Stimulated activated CD8-positive, alpha-beta memory T cell treated with anti-CD3 and anti-CD28 coated beads, Interleukin-12 subunit alpha, Interleukin-12 subunit beta, amount 100 ng/mL, for 24 hours (primary cell): ENCODE measurements around the gene MAP3K13.
"Not testable (repeated sequence)": the region's sequence is repeated elsewhere in the genome, so short reads cannot be mapped to it uniquely, and the experiment has no call there.

Experiments
- DNase-seq: peaks from one replicate; pipeline ENCODE4 v3.0.0-alpha.2; 2020; ENCODE audit errors: extremely low read depth

MAP3K13 gene

GRCh38 chr3:185399737-185400667, 37.1 kb downstream of the MAP3K13 start:
- no peak for DNase-seq

DNA sequence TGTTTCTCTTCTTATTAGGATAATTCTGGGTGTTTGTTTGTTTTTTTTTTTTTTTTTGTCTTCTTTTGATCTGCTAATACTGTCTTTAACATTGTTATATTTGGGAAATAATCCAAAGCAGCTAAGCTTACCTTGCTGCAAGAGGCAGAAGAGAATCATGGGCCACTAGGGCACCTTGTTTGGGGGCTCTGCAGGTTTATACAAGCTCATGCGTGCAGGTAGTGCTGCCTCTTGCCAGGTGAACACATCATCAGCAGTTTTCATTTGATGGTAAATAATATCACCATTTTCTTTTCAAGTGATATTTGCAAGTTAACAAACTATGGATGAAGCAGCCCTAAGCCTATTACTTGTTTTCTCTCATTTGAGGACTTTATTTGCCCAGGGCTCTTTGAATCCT, 37.9 kb downstream of the MAP3K13 start:
- no peak for DNase-seq

GRCh38 chr3:185401319-185401955, 38.5 kb downstream of the MAP3K13 start:
- no peak for DNase-seq

DNA sequence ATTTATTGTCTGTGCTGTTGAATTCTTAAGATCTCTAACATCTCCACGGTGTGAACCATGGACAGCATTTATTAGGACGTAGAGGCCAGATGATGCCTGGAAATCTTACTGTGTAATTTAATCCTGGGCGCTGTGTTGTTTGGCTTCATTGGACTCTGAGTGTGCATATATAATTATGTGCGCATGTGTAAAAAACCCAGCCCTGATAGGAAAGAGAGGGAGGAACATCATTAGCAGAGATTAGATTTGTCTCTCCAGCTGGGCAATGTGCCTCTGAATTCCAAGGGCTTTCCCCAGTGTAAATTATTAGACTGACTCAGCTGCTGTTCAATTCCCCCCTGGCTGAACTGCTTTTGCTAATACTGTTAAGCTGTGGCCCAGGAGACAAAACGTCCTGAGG, 39.6 kb downstream of the MAP3K13 start:
- DNase-seq, result no peak

DNA sequence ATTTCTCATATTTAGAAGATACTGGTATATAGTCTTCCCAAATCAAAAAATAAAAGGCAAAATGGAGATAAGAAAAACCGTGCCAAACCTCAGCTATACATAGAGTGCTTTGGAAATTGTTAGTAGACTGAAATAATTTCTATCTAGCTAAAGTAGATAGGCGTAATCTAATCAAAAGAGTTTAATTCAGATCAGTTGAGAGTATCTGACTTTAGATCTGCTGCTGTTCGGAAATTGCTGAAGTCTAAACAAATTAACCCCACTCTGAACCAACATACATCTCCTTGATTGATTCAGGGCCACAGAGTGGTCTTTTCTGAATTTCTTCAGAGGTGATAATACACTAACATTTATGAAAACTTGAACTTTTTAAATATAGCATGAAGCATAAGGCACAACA, 40.1 kb downstream of the MAP3K13 start:
- no peak for DNase-seq

- DNase-seq, result no peak
Measured at GRCh38 chr3:185405243-185405642, 42.3 kb downstream of the MAP3K13 start.

DNA sequence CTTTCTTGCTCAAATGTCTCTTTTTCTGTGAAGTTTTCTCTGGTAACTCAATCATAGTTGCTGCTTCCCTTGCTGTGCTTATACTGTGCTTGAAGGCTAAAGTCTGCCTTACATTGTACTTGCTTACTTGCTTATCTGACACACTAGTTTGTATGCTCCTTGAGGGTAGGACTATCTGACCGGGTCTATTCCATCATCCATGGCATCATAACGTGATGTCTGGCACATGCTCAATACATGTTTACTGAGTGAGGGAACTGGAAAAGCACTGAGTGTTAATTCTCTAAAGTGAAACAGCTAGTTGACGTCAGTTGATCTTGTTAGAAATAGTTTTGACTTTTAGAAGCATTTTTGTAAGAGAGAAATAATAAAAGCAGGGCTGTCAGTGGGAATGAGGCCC, 42.7 kb downstream of the MAP3K13 start:
- no peak for DNase-seq

GRCh38 chr3:185406121-185406620, 43.2 kb downstream of the MAP3K13 start:
- DNase-seq, result no peak

DNA sequence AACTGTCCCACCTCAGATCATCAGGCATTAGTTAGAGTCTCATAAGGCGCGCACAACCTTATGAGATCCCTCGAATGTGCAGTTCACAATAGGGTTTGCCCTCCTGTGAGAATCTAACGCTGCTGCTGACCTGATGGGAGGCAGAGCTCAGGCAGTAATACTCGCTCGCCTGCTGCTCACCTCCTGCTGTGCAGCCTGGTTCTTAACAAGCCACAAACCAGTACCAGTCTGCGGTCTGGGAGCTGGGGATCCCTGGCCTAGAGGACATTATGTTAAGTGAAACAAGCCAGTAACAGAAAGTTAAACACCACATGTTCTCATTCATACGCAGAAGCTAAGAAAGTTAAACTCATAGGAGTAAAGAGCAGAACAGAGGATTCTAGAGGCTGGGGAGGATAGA, 47.0 kb downstream of the MAP3K13 start:
- no peak for DNase-seq

DNA sequence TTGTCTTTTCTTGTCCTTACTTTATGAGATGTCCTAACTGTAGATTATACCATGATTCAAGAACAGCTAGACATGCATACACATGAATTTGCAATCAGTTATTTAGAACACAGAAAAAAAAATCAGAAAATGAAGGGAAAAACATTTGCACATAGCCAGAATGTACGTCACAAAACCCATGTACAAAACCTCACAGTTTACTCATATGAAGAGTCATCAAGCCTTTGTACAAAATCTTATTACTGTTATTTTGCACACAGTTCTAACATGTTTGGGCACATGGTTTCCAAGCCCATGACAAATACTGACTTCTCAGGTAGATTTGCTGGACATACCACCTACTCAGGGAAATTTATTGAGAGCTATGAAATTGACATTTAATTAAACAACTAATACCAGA, 48.2 kb downstream of the MAP3K13 start:
- DNase-seq, result no peak

GRCh38 chr3:185416513-185416912, 53.6 kb downstream of the MAP3K13 start:
- no peak for DNase-seq

DNA sequence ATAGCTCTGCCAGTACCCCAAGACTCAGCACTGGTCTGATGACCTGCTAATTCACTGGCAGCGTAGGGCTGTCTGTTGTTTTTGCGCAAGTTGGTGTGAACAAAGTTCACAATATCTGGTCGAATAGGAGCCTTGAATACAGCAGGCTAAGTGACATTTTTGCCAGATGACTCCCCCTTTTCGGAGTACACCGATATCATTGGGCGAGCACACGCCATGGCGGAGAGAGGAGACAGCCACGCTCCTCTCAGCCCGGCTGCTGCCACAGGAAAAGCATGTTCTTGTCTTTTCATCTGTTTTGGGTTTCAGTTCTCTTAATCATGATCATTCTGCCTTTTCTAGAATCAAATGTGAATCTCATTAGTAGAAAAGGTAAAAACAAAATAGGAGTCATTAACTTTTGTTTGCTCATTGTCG, 55.6 kb downstream of the MAP3K13 start:
- DNase-seq, result not testable (repeated sequence)

- DNase-seq, result no peak
Measured at GRCh38 chr3:185420762-185421161, 57.8 kb downstream of the MAP3K13 start.

GRCh38 chr3:185421577-185422232, 58.8 kb downstream of the MAP3K13 start:
- no peak for DNase-seq

DNA sequence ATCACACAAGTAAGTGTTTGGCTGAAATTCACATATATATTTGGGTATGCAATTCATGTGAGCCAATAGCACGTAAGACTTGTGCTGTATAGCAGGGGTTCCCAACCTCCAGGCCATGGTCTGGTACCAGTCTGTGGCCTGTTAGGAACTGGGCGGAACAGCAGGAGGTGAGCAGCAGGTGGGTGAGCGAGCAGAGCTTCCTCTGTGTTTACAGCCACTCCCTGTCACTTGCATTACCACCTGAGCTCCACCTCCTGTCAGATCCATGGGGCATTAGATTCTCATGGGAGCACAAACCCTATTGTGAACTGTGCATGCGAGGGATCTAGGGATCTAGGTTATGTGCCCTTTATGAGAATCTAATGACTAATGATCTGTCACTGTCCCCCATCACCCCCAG, 59.7 kb downstream of the MAP3K13 start:
- no peak for DNase-seq

GRCh38 chr3:185423178-185423577, 60.2 kb downstream of the MAP3K13 start:
- DNase-seq, result no peak

- no peak for DNase-seq
Measured at GRCh38 chr3:185424435-185424834, 61.5 kb downstream of the MAP3K13 start.

DNA sequence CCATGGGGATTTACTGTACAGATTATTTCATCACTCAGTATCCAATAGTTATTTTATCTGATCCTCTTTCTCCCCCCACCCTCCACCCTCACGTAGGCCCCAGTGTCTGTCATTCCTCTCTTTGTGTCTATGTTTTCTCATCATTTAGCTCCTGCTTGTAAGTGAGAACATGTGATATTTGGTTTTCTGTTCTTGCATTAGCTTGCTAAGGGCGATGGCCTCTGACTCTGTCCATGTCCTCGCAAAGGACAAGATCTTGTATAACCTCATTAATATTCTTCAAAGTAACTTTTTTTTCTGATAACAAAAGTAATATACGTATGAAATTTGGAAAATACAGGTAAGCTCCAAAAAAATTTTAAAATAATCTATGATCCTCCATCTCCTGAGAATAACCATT, 67.4 kb downstream of the MAP3K13 start:
- no peak for DNase-seq

DNA sequence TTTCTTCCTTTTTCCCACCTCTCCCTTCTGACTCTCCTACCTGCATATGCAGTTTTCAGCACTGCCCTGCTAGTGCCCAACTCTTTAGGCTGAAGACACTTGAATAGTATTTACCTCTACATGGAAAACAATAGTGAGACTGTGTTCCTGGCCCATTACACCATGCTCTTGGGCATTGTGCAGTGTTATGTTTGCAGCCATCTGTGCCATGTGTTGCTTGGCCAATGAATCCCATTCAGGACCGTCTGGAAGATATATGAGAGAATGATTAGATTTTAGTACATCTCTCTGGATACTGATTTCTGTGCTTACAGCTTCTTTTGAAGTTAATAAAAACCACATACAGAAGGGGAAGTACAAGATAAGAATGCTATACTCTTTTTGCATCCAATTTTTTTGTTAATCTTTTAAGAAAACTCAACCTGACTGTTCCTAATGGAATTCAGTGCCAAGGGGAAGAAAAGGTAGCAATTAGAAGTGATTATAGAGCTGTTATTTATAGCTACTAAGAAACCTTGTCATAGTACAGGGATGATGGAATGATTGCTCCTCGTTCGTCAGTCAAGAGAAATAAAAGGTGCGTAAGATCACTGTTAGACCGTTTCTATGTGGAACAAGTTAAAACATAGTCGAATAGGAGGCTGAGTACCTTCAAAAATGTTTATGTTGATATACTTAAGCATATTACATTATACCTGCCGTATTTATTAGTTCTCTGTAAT, 77.0 kb downstream of the MAP3K13 start:
- no peak for DNase-seq

DNA sequence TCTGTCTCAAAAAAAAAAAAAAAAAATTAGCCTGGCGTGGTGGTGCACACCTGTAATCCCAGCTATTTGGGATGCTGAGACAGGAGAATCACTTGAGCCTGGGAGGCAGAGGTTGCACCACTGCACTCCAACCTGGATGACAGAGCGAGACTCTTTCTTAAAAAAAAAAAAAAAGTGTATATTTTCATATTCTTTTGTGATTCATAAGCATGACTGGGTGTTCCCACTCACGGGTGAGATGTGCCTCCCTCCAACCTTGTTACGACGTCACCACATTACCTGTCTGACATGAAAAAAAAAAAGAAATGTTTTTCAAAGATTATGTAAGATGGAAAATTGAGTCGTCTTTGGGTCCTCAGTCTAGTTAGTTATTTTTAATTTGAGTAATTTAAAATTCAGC, 79.1 kb downstream of the MAP3K13 start:
- no peak for DNase-seq

- no peak for DNase-seq
Measured at GRCh38 chr3:185444329-185444728, 81.4 kb downstream of the MAP3K13 start.

DNA sequence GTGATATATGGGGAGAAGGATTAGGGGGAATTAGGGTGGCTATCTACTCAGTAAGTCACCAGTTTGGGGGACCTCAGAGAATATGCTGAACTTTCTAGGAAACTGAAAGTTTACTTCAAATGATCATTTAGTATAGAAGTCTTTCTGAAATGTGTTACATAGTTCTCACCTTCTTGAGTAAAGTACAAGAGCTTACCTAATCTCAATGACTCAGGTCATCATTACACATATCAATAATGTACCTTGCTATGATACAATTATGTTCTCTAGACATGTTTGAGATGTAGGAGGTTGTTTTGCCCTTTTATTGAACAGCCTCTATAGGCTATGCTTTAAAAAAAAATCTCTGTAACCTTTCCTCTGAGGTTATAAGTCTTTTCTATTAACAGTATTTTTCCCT, 85.2 kb downstream of the MAP3K13 start:
- no peak for DNase-seq
